Measurements from ENCODE around the gene ZYG11B.
"Not testable (repeated sequence)": the region's sequence is repeated elsewhere in the genome, so short reads cannot be mapped to it uniquely, and the experiment has no call there.

ZYG11B gene

DNA sequence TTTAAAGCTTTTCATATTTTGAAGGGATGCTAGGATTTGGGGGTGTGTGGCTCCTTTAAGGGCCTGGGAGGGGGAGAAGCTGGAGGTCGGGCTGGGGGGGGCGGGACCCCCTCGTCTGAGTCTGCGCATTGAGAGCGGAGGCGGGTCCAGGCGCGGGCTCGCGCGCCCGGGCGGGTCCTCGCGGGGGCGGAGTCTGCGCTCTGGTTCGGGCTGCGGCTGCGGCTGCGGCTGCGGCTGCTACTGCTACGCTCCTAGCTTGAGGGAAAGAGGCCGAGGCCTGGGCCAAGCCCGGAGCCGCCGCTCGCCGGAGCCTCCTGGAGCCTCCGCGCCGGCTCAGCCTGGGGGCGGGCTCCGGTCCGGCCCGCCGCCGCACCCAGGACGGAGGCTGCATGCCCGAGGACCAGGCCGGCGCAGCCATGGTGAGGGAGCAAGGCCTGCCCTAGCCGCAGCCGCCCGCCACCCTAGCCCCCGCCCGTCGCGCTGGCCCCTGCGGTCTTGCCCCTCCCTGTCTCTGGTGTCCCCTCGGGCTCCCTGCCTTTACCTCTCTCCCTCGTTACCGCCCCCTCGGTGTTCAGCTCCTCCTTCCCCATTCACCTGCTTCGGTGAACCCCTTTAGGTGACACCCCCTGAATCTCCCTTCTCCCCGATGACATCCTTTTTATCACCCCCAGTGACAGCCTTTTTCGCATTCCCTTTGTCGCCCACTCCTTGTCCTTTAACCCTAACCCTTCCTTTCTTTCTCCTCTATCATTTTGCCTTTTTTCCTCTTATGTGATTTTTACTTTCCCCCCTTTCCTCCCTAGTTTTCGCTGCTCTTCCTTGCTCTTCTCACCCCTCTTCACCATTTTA lies at the start of gene ZYG11B:
Gene ZYG11B (plus strand): TSS at position 189 of the 849 bp plus-strand sequence. CDS start 201 bp downstream, at position 390.
- peak; percentile 100 for DNase-seq (ENCODE audit: low spot score)

DNA sequence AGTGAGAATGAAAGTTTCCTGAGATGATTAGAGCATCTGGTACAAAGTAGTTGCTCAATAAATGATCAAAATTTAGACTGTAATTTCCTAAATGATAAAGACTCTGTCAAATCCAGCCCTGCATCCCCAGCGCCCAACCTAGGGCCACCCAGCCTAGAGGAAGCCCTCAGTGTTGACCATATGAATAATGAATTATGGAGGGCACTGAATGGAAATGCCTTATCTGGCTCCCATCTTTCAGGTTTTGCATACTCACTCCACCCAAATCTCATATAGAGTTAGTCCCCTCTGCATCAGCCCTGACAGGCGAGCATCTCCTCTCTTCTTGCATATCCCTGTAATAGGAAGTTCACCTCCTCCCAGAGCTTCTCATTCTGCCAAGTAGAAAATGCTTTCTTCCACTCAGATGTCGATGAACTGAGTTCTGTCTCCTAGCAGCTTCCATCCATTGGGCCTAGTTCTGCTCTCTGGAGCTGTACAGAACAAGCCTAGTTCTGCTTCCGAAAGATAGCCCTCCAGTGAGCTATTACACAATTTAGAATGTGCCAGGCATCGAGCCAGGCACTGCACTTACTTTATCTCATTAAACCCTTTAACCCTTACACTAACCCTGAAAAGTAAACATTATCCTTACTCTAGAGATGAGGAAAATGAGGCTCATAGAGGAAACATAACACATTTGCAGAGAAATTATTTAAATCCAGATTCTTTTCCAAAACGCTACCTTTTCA lies 49.0 kb upstream of the ZYG11B start:
- no peak for DNase-seq (ENCODE audit: low spot score)

DNA sequence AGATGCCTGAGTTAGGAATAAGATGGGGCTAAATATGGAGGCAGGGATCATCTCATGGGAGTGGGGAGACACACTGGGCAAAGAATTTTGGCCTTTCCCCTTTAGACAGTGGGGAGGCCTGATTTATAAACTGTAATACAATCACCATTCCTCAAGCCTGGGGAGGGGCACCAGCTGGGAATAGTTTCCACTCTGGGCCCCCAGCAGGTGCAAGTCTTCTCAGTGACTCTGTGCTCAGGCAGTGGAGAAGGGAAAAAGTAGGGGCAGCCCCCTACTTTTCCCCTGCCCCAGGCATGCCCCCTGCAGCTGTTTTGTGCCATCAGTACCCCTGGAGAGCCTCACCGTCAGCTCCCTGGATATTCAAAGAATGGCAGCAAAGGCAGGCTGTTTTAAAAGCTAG lies 47.2 kb upstream of the ZYG11B start:
- DNase-seq (ENCODE audit: low spot score): no peak

DNA sequence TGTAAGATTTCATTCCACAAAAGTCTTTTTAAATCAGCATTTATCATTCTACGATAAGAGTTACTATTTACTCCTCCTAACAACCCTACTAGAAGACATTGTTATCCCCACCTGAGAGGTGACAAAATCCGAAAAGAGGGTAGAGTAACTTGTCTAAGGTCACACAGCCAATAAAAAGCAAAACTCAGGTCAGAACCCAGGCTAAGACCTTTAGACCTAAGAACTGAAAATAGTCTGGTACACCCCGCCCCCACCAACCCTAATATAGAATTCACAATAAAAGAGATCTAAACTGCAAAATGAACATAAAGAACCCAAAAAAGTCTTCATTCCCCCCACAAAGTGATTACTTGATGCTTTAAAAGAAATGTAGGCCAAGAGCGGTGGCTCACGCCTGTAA lies 46.8 kb upstream of the ZYG11B start:
- no peak for DNase-seq (ENCODE audit: low spot score)

- no peak for DNase-seq (ENCODE audit: low spot score)
Observed at GRCh38 chr1:52680353-52680752, 45.9 kb upstream of the ZYG11B start.

DNA sequence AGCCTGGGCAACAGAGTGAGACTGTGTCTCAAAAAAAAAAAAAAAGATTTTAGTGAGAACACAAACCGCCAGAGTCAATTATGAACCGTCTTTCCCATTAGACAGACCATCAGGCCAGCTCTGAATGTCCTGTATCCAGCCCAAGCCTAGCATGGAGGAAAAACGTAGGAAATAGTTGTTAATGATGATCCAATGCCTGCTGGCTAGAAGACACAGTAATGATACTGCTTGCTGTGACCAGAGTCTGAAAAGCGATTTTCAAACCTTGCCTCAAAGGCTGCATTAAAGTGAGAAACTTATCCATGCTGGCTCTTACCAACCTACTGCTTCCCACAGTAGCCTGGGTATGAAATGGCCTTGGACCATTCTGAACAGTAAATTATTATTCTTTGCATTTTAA lies 45.1 kb upstream of the ZYG11B start:
- DNase-seq (ENCODE audit: low spot score): no peak

DNA sequence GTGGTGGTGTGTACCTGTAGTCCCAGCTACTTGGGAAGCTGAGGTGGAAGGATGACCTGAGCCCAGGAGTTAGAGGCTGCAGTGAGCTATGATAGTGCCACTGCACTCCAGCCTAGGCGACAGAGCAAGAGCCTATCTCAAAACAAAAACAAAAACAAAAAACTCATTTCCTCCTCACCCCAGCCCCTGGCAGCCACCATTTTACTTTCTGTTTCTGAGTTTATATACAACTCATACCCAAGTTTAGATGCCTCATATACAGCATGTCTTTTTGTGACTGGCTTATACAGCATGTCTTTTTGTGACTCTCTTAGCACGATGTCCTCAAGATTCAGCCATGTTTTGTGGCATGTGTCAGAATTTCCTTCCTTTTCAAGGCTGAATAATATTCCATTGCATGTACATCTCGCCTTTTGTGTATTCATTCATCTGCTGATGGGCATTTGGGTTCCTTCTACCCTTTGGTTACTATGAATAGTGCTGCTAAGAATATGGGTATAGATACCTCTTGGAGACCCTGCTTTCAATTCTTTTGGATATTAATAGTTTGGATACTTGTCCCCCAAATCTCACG lies 42.8 kb upstream of the ZYG11B start:
- DNase-seq (ENCODE audit: low spot score): no peak

GRCh38 chr1:52684545-52684944 lies 41.7 kb upstream of the ZYG11B start:
- DNase-seq (ENCODE audit: low spot score): no peak

GRCh38 chr1:52686261-52686751 lies 39.9 kb upstream of the ZYG11B start:
- peak; percentile 81 for DNase-seq (ENCODE audit: low spot score)

DNA sequence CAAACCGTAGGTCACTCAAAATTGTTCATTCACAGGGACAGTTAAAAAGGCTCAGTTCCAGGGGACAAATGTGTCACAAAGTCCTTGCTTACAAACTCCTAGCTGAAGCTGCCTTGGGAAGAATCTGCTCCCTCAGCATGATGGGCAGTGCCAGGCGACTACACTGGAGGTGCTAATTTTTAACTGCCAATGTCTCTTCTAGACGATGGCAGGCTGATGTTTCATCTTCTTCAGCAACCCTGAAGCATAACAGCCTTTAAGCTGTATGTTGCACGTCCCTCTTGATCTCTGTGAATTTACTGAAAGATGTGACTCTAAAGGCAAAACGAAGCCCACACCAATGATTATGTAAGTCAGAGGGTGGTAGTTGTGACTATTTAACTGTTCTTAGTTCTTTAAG lies 39.4 kb upstream of the ZYG11B start:
- no peak for DNase-seq (ENCODE audit: low spot score)

DNA sequence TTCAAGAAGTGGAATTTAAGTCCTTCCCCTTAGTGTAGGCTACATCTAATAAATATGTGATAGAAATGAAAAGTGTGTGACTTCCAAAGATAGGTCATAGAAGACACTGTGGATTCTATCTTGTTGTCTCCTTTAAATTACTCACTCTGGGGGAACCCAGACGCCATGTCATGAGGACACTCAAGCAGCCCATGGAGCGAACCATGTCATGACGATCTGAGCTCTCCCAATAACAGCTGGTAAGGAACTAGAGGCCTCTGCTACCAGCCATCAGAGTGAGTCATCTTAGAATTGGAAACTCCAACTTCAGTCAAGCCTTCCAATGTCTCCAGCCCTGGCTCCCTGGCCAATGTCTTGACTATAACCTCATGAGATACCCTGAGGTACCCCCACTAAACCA lies 34.4 kb upstream of the ZYG11B start:
- DNase-seq (ENCODE audit: low spot score): no peak

DNA sequence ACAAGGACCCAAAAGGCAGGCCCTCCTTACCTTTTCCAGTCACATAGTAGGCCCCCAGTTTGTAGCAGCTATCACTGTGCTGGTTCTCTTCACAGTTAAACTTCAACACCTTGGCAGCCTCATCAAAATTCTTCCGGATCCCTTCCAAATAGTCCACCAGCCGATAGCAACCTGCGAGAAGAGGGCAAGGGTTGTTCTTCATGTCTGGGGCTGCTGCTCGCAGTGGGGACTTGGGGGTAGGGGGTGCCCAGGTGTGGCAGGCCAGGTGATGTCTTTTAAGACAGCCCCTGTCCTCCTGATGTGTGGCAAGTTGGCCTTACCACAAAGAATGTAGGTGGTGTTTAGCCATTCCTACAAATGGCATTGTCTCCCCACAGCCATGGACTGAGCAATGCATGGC lies 33.6 kb upstream of the ZYG11B start:
- no peak for DNase-seq (ENCODE audit: low spot score)

DNA sequence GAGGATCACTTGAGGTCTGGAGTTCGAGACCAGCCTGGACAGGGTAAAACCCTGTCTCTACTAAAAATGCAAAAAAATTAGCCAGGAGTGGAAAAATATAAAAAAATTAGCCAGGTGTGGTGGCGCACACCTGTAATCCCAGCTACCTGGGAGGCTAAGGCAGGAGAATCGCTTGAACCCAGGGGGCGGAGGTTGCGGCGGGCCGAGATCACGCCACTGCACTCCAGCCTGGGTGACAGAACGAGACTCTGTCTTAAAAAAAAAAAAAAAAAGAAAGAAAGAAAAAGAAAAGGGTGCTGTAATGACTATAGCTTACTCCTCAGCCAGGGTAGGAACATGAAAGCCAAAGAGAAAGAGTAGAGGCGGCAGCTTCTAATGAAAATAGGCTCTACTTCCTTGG lies 32.9 kb upstream of the ZYG11B start:
- not testable (repeated sequence) for DNase-seq (ENCODE audit: low spot score)

GRCh38 chr1:52693843-52694242 lies 32.4 kb upstream of the ZYG11B start:
- DNase-seq (ENCODE audit: low spot score): no peak

DNA sequence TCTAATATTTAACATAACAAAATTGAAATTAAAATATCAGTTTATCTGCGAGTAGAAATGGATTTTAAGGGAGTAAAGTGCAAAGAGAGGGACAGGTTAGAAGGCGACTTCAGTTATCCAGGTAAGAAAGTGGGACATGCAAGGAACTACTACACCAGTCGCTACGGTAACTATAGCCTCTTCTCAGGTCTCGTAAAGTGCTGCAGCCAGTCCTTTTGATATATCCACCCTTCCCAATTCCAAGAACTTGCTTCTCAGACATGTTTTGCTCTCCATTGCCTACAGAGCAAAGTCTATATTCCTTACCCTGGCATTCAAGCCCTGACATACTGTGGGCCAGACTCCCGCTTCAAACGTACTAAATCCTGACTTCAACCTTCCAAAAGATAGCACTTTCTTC lies 30.6 kb upstream of the ZYG11B start:
- no peak for DNase-seq (ENCODE audit: low spot score)

DNA sequence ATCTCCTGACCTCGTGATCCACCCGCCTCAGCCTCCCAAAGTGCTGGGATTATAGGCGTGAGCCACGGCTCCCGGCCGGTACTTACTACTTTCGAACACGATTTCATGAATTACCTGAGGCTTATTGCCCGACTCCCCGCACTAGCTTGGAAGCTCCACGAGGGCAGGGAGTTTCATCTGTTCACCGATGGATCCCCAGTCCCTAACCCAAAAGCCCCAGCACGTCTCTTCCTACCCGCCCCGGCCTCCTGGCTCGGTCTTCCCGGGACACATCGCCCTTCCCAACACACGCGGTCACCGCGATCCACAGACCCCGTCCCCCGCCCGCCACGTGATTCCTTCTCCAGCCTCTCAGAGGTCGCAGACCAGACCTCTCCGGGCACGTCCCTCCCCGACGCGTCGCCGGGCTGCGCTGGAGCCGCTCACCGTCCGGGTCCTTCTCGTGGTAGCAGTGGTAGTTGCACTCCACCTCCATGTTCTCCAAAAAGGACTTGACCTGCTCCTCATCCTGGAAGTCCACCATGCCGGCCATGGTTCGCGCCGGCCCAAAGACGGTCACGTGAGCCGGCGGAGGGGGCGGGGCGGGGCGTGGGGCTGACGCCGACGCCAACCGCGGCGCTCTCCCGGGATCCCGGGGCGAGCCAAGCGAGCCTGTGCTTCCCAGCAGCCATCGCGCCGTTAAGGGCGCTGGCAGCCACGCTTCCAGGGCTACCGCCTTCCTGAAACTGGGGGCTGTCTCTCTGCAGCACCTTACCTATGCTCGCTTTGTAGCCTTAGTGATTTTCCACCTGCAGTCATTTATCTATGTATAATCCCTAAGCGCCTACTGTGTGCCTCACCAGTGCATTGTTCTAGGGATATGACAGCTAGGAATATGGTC lies 28.2 kb upstream of the ZYG11B start, which contains the start of gene COA7:
Gene COA7 (minus strand): TSS at position 553 of the 880 bp plus-strand sequence. CDS start 21 bp downstream, at position 532.
- DNase-seq (ENCODE audit: low spot score): peak; percentile 95

DNA sequence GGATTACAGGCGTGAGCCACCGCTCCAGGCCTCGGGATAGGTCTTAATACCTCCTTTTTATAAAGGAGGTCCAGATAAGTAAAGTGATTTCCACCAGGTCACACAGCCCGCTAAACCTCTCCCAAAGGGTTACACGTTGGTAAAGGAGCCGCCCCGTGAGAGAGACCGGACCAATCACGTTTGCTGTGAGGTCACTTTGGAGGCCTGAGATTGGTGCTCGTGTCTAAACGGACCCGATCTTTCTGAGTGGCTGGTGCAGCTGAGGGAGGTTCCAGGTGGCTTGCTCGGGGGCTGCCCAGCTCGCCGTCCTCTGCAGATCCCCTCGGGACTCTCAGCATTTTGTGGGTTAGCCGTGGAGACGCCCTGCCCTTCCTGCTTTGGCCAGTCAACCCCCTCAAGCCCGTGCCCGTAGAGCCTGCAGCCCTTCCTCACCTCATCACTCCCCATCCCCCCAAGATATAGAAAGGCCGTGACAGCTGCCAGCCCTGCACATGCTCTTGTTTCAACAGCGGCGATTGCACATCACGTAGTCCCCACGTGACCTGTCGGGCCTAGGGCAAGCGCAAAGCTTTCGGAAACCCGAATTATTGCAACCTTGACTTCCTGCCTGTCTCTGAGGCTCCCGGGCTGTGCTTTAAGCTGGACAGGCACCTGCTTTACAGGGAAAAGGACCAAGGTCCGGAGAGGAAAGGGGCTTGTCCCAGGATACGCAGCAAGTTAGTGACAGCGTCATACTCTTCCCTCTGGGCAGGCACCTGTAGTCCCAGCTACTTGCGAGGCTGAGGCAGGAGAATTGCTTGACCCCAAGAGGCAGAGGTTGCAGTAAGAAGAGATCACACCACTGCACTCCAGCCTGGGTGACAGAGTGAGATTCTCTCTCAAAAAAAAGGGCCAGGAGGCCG lies 23.1 kb upstream of the ZYG11B start:
- peak; percentile 94 for DNase-seq (ENCODE audit: low spot score)

DNA sequence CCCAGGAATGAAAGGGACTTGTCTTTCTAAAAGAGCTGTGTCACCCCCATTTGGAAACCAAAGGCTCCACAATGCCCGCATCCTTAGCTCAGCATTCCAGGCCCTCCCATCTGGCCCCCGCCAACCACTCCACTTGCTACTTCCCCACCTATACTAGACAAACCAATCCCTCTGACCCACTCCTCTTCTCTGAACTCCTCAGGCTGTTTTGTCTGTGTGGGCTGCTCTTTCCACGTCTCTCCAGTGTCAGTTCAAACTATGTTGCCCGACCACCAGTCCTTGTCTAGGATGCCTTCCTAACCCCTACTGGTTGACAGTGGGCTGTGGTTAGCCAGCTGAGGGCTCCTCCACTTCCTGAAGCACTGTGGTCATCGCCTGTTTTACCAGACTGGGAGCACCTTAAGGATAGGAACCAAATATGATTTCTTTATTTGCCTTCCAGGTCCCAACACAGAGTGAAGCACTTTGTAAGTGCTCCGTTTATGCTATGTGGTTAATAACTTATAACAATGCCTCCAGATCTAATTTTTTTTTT lies 20.1 kb upstream of the ZYG11B start:
- no peak for DNase-seq (ENCODE audit: low spot score)

DNA sequence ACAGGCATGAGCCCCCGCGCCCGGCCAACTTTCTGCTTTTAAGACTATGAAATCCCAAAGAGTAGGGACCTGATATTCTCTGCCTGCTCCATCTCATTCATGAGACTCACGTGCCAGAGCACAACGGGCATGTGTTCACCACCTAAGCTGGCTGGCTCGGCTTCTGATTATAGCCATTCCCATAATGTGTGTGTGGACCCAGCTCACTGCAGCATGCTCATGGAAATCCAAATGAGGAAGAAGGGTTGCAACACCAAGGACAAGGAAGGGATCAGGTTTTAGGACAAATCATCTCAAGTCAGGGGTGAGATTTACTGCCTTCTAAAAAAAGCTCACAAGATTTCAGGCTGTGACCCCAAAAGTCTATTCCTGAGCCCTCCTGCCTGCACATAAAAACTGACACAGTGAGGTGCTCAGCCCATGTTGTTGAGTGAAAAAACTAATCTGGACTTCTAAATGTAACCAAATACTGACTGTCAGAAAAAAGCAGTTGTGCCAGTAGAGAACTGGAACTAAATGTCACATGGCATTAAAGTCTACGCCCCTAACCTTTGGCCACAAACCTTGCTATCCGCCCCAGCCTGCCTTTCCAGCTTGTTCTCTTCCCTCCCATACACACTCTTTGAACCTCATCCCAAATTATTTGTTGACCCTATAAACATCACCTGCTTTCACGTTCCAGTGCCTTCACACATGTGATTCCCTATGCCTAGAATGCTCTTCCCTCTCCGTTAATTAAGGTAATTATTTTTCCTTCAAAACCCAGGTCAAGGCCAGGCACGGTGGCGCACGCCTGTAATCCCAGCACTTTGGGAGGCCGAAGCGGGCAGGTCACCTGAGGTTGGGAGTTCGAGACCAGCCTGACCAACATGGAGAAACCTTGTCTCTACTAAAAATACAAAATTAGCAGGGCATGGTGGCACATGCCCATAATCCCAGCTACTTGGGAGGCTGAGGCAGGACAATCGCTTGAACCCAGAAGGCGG lies 19.0 kb upstream of the ZYG11B start:
- DNase-seq (ENCODE audit: low spot score): no peak

Data from GM03348 (cell line).